HepG2 (cell line): ENCODE data around the gene LHB. TPM values are rescaled to one million over a fixed set of nuclear protein-coding genes. Genes with fewer than 3 reads are reported as not detected.

ENCODE experiments used
- DBP ChIP-seq: sonication (generic); formaldehyde crosslinking; IDR thresholded peaks from 2 replicates; pipeline ENCODE4 v1.4.0; 2020; ENCODE audit warnings: missing genetic modification reagents; ENCODE audit errors: not compliant biosample characterization
- ETV5 ChIP-seq: IDR thresholded peaks from 2 replicates; pipeline ENCODE4 v1.6.1; 2018; ENCODE audit warnings: missing biosample characterization, missing genetic modification reagents, inconsistent platforms, borderline replicate concordance
- GATAD1 ChIP-seq: IDR thresholded peaks from 2 replicates; pipeline ENCODE4 v1.6.1; 2016; ENCODE audit warnings: missing genetic modification reagents, missing compliant biosample characterization
- HNRNPK ChIP-seq: fragments of 200-400 bp; formaldehyde crosslinking; IDR thresholded peaks from 2 replicates; pipeline ENCODE4 v1.6.1; 2018; ENCODE audit warnings: low read length, low read depth, moderate library complexity, mild to moderate bottlenecking; ENCODE audit not compliant: poor library complexity, severe bottlenecking
- IRF9 ChIP-seq: sonication (generic); formaldehyde crosslinking; IDR thresholded peaks from 2 replicates; pipeline ENCODE4 v1.8.0; 2022; ENCODE audit warnings: missing genetic modification reagents, mild to moderate bottlenecking, borderline replicate concordance
- KDM2A ChIP-seq: sonication (generic); formaldehyde crosslinking; IDR thresholded peaks from 2 replicates; pipeline ENCODE4 v1.4.0; 2020; ENCODE audit warnings: low read depth, missing genetic modification reagents, borderline replicate concordance
- MTA1 ChIP-seq: sonication (generic); formaldehyde crosslinking; IDR thresholded peaks from 2 replicates; pipeline ENCODE4 v1.4.0; 2020; ENCODE audit warnings: missing genetic modification reagents, mild to moderate bottlenecking, borderline replicate concordance
- MTA3 ChIP-seq: sonication (generic); formaldehyde crosslinking; IDR thresholded peaks from 2 replicates; pipeline ENCODE4 v1.4.0; 2020; ENCODE audit warnings: missing genetic modification reagents
- NFATC3 ChIP-seq: sonication (generic); formaldehyde crosslinking; IDR thresholded peaks from 2 replicates; pipeline ENCODE4 v1.5.1; 2020; ENCODE audit warnings: mild to moderate bottlenecking, missing genetic modification reagents
- NFE2L1 ChIP-seq: sonication (generic); formaldehyde crosslinking; IDR thresholded peaks from 2 replicates; pipeline ENCODE4 v1.4.0; 2020; ENCODE audit warnings: missing genetic modification reagents, mild to moderate bottlenecking, borderline replicate concordance
- NFYB ChIP-seq: sonication (generic); formaldehyde crosslinking; IDR thresholded peaks from 2 replicates; pipeline ENCODE4 v1.4.0; 2020; ENCODE audit warnings: missing genetic modification reagents
- PAWR ChIP-seq: sonication (generic); formaldehyde crosslinking; IDR thresholded peaks from 2 replicates; pipeline ENCODE4 v1.4.0; 2020; ENCODE audit warnings: missing genetic modification reagents, mild to moderate bottlenecking, borderline replicate concordance
- PITX1 ChIP-seq: sonication (generic); formaldehyde crosslinking; IDR thresholded peaks from 2 replicates; pipeline ENCODE4 v1.5.1; 2020; ENCODE audit warnings: mild to moderate bottlenecking, missing genetic modification reagents
- POLR2AphosphoS2 ChIP-seq: IDR thresholded peaks from 2 replicates; pipeline ENCODE4 v1.6.1; 2011; ENCODE audit warnings: low read depth, low read length, improper control_type of control experiment
- ZBTB25 ChIP-seq: IDR thresholded peaks from 2 replicates; pipeline ENCODE4 v1.6.1; 2018; ENCODE audit warnings: missing genetic modification reagents
- ZNF512B ChIP-seq: sonication (generic); formaldehyde crosslinking; IDR thresholded peaks from 2 replicates; pipeline ENCODE4 v1.5.1; 2020; ENCODE audit warnings: missing genetic modification reagents, mild to moderate bottlenecking, borderline replicate concordance
- ZNF703 ChIP-seq: sonication (generic); formaldehyde crosslinking; IDR thresholded peaks from 2 replicates; pipeline ENCODE4 v1.5.1; 2020; ENCODE audit warnings: missing genetic modification reagents, mild to moderate bottlenecking, moderate library complexity, borderline replicate concordance
- ZNF792 ChIP-seq: IDR thresholded peaks from 2 replicates; pipeline ENCODE4 v1.6.1; 2016
- polyA plus RNA-seq, 8 experiments: library from polyadenylated mRNA; depleted of rRNA in 3 of 8; stranded (reverse) in 7 of 8; unstranded in 1 of 8; fragments of >200 nt; fragmentation: Illumina TruSeq in 4 of 8; extraction: Trizol in 4 of 8; gene quantifications; 2 replicates each; pipeline versions ENCODE4 v1.2.1 to v1.2.3, GENCODE V29; 2011 to 2016; ENCODE audit warnings: low read depth in 4 of 8, missing spikeins in 1 of 8, mixed read lengths in 1 of 8; ENCODE audit not compliant: insufficient read depth in 1 of 8
- total RNA-seq, 5 experiments: library from RNA; depleted of rRNA; stranded (reverse); fragments of >200 nt; fragmentation: Illumina TruSeq; extraction: Trizol; gene quantifications; 2 replicates each; pipeline ENCODE4 v1.2.3, GENCODE V29; 2016; ENCODE audit warnings: low read depth in 1 of 5
- TF ChIP-seq, protein P1 (sequence below): sonication (generic); formaldehyde crosslinking; IDR thresholded peaks from 2 replicates; pipeline ENCODE4 v1.4.0; 2020; ENCODE audit warnings: mild to moderate bottlenecking, missing genetic modification reagents
- TF ChIP-seq, protein P2 (sequence below): sonication (generic); formaldehyde crosslinking; IDR thresholded peaks from 2 replicates; pipeline ENCODE4 v1.4.0; 2020; ENCODE audit warnings: mild to moderate bottlenecking, missing genetic modification reagents

LHB gene
- total and polyA plus RNA-seq, 2 of the 13 experiments (the other 11 are each of a cell fraction or from before 2014, with no cell fraction given), result not detected

GRCh38 chr19:48993175-48994034, 23.5 kb downstream of the LHB start, which contains the start of the genes GYS1 and RUVBL2 (continued):
- TF ChIP-seq, protein P1, sequence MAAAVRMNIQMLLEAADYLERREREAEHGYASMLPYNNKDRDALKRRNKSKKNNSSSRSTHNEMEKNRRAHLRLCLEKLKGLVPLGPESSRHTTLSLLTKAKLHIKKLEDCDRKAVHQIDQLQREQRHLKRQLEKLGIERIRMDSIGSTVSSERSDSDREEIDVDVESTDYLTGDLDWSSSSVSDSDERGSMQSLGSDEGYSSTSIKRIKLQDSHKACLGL (CRISPR knock-in tag), result 0 out of 2 replicates have a peak, but pooled peaks have one; percentile 34
- no peak for TF ChIP-seq MTA3 (CRISPR knock-in tag)
- peak; percentile 95 for TF ChIP-seq NFYB (CRISPR knock-in tag)
- peak; percentile 56 for TF ChIP-seq KDM2A (CRISPR knock-in tag)
- no peak for TF ChIP-seq NFATC3 (CRISPR knock-in tag)
- no peak for TF ChIP-seq NFE2L1 (CRISPR knock-in tag)
- peak; percentile 94 for TF ChIP-seq GATAD1 (CRISPR knock-in tag)
- TF ChIP-seq IRF9 (CRISPR knock-in tag), result no peak
- TF ChIP-seq ZNF792 (CRISPR knock-in tag), result no peak
- no peak for TF ChIP-seq ZNF512B (CRISPR knock-in tag)
- TF ChIP-seq ZBTB25 (CRISPR knock-in tag), result peak; percentile 43; the same call in 1 of the 2 replicates
- TF ChIP-seq, protein P2, sequence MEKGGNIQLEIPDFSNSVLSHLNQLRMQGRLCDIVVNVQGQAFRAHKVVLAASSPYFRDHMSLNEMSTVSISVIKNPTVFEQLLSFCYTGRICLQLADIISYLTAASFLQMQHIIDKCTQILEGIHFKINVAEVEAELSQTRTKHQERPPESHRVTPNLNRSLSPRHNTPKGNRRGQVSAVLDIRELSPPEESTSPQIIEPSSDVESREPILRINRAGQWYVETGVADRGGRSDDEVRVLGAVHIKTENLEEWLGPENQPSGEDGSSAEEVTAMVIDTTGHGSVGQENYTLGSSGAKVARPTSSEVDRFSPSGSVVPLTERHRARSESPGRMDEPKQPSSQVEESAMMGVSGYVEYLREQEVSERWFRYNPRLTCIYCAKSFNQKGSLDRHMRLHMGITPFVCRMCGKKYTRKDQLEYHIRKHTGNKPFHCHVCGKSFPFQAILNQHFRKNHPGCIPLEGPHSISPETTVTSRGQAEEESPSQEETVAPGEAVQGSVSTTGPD, result no peak
- peak; percentile 58; the same call in 1 of the 2 replicates for TF ChIP-seq ETV5
- TF ChIP-seq POLR2AphosphoS2, result no peak
- TF ChIP-seq PITX1 (CRISPR knock-in tag), result peak; percentile 46
- no peak for TF ChIP-seq DBP (CRISPR knock-in tag)
- no peak for TF ChIP-seq PAWR (CRISPR knock-in tag)
- no peak for TF ChIP-seq ZNF703 (CRISPR knock-in tag)
- TF ChIP-seq MTA1 (CRISPR knock-in tag), result no peak; the same call in 1 of the 2 replicates
- TF ChIP-seq HNRNPK, result no peak
